ENCODE data around the gene LBHD2. TPM values are rescaled to one million over a fixed set of nuclear protein-coding genes. Genes with fewer than 3 reads are reported as not detected.
A peak's percentile ranks its signal among the peaks of the same experiment; 100 is the strongest.

LBHD2 gene
- total and polyA plus RNA-seq, 8 donors = not detected

GRCh38 chr14:103068351-103069073 is 15.5 kb upstream of the LBHD2 start:
- H3K36me3 ChIP-seq = no peaks in the 10 kb centered on the region
- H3K27me3 ChIP-seq = no peaks in the 10 kb centered on the region
- TF ChIP-seq POLR2AphosphoS5 (IDR thresholded peaks at IDR 0.05) = no peak
- H3K9me3 ChIP-seq = no peaks in the 10 kb centered on the region
- no peak for DNase-seq
- H3K4me1 ChIP-seq = peaks cover 0 to 54% (median 5%) of the 10 kb centered on the region in 4 donors
- 73 to 81% (median 78%) methylated on average over 18 to 22 of the region's 22 CpGs for WGBS, 5 donors
- peak overlapping the region in 4 of 5 donors; percentile 24 to 78 (median 70) for H3K27ac ChIP-seq
- no peak overlapping the region for H3K4me3 ChIP-seq
- intact Hi-C loops (cut with DNase I; ENCODE audit: low total_unique reads) = no loop called here

GRCh38 chr14:103070263-103070885 is 13.6 kb upstream of the LBHD2 start:
- Histone ChIP-seq H3K4me1 (peaks cover 6 to 73% (median 19%) of the 10 kb centered on the region in 4 donors), H3K4me3 (no peak overlapping the region), H3K27me3 (no peaks in the 10 kb centered on the region), H3K9me3 (no peaks in the 10 kb centered on the region), H3K36me3 (no peaks in the 10 kb centered on the region), H3K27ac (no peak overlapping the region)
- intact Hi-C loops (cut with DNase I; ENCODE audit: low total_unique reads) = no loop called here
- DNase-seq = no peak
- 69 to 91% (median 82%) methylated on average over 5 to 8 of the region's 8 CpGs for WGBS, 5 donors
- TF ChIP-seq POLR2AphosphoS5 (IDR thresholded peaks at IDR 0.05) = no peak
- TF ChIP-seq EP300 (IDR thresholded peaks at IDR 0.05) = no peak
- no peak for TF ChIP-seq POLR2A (IDR thresholded peaks at IDR 0.05)
- no peak for TF ChIP-seq CTCF (IDR thresholded peaks at IDR 0.05)

- intact Hi-C loops (cut with DNase I; ENCODE audit: low total_unique reads) = no loop called here
- Histone ChIP-seq H3K36me3 (no peaks in the 10 kb centered on the region), H3K27me3 (no peaks in the 10 kb centered on the region), H3K9me3 (no peaks in the 10 kb centered on the region), H3K27ac (peak overlapping the region in 3 of 5 donors; percentile 29 to 72 (median 44)), H3K4me3 (no peak overlapping the region), H3K4me1 (peaks cover 7 to 80% (median 26%) of the 10 kb centered on the region in 4 donors)
- no peak for TF ChIP-seq CTCF (IDR thresholded peaks at IDR 0.05)
- no peak for TF ChIP-seq POLR2AphosphoS5 (IDR thresholded peaks at IDR 0.05)
- no peak for TF ChIP-seq EP300 (IDR thresholded peaks at IDR 0.05)
- no peak for TF ChIP-seq POLR2A (IDR thresholded peaks at IDR 0.05)
- WGBS, 5 donors = 70 to 89% (median 84%) methylated on average over 19 to 21 of the region's 21 CpGs
- DNase-seq = no peak
Measured at GRCh38 chr14:103070971-103071542, 13.0 kb upstream of the LBHD2 start.

- DNase-seq = no peak
- H3K4me3 ChIP-seq = no peak overlapping the region
- TF ChIP-seq CTCF (IDR thresholded peaks at IDR 0.05) (no peak), POLR2A (IDR thresholded peaks at IDR 0.05) (no peak), POLR2AphosphoS5 (IDR thresholded peaks at IDR 0.05) (no peak), EP300 (IDR thresholded peaks at IDR 0.05) (no peak)
- no peaks in the 10 kb centered on the region for H3K36me3 ChIP-seq
- peak overlapping the region in 4 of 5 donors; percentile 7 to 72 (median 36) for H3K27ac ChIP-seq
- intact Hi-C loops (cut with DNase I; ENCODE audit: low total_unique reads) = no loop called here
- peaks cover 7 to 78% (median 27%) of the 10 kb centered on the region in 4 donors for H3K4me1 ChIP-seq
- 54 to 90% (median 67%) methylated on average over 14 to 32 of the region's 32 CpGs for WGBS, 5 donors
- H3K27me3 ChIP-seq = no peaks in the 10 kb centered on the region
- H3K9me3 ChIP-seq = no peaks in the 10 kb centered on the region
Measured at GRCh38 chr14:103071544-103072251, 12.3 kb upstream of the LBHD2 start.
